Measurements from ENCODE around the gene ZNF30. TPM values are rescaled to one million over a fixed set of nuclear protein-coding genes. Genes with fewer than 3 reads are reported as not detected.
"Not testable (repeated sequence)": the region's sequence is repeated elsewhere in the genome, so short reads cannot be mapped to it uniquely, and the experiment has no call there.

ZNF30 gene
- total RNA-seq, 1 donor from 2014 or later, result 3.2 TPM

DNA sequence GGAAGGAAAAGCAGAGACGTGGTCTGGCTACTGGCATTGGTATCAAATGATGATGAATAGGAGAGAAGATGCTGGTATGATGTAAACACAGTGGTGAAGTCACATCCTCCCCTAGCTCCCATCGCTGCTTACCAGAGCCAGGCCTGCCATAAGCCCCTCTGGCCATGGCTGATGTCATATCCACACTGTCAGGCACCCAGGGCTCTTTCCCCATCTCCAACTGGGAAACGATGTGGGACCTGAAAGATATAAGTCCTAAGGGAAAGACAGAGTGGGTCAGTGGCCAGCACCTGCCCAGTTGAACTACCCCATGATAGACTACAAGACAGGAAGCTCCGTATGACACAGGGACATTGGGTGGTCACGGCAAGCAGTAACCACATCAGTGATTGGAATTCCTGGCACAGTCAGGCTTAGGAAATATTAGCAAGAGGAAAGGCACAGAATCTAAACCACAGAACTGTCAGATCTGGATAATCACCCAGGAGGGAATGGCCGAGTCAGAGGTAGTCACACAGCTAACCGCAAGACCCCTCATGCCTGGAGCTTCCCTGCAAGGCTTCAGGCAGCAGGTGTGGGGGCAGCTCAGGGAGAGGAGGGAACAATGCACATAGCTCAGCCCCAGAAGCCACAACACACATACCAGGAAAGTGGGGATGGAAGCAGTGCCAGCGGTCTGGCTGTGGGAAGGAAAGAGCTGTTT lies 33.6 kb downstream of the ZNF30 start:
- no peak for DNase-seq (ENCODE audit: low read depth, low spot score)

DNA sequence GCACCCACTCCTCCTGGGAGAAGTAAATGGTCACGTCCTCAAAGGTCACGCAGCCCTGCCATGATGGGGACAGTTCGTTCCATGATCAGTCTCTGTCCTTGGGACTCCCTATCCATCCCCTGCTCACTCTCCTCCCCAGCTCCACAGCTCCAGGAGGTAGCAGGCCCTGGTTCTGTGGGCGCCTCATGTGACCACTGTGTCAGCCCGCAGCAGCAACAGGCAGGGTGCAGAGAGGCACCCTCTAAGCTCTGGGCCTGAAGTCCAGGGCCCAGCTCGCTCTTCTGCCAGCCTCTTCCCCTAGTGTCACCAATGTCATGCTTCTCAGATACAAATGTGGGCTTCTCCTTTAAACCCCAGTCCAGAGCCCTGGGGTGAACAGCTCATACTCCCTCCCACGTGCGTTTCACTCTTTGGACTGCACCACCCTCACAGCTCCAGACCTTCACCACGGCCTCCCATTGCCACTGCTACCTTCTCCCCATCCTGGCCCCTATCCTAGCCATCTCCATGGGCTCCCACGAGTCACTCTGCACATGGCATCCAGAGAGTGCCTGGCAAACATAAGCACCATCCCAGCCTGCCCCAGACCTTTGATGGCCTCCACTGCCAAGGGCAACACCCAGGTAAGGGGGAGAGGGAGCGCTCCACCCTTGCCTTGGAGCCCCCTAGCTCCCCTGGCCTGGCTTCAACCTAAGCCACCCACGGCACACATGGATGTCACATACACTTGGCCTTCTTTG lies 34.4 kb downstream of the ZNF30 start:
- no peak for DNase-seq (ENCODE audit: low read depth, low spot score)

- DNase-seq (ENCODE audit: low read depth, low spot score), result peak; percentile 96
Observed at GRCh38 chr19:34961775-34962686, 35.3 kb downstream of the ZNF30 start.

DNA sequence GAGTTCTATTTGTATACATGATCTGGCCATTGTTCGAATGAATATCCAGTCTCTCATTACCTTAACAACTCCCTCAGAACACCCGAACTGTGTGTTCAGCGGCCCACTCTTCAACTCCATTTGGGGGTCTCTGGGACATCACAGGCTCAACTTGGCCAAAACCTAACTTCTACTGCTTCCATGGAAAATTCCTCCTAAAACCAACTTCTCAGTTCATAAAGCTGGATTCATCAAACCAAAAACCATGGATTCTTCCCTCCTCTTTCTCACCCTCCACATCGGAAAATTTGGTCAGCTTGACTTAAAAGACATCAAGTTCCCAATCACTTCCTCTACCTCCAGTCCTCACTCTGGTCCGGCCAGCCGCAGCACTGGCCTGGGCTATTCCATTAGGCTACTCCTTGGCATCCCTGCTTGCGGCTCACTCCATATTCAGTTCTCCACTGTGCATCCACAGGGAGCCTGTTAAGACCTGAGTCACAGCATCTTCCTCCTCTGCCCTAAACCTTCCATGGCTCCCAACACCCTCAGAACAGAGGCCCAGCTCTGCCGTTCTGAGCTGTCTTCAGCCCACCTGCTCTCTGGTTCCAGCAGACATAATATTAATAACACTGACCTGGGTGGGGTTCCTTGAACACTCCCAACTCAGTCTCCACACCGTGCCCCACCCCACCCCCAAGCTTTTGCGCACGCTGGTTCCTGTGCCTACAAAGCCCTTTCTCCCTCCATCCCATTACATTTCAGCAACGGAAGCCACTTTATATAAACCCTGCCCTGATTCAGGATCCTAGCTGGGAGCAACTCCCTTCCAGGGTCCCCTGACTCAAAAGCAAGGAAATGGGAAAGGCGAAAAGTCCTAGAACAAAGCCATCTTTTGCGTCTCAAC lies 36.2 kb downstream of the ZNF30 start:
- no peak for DNase-seq (ENCODE audit: low read depth, low spot score)

DNA sequence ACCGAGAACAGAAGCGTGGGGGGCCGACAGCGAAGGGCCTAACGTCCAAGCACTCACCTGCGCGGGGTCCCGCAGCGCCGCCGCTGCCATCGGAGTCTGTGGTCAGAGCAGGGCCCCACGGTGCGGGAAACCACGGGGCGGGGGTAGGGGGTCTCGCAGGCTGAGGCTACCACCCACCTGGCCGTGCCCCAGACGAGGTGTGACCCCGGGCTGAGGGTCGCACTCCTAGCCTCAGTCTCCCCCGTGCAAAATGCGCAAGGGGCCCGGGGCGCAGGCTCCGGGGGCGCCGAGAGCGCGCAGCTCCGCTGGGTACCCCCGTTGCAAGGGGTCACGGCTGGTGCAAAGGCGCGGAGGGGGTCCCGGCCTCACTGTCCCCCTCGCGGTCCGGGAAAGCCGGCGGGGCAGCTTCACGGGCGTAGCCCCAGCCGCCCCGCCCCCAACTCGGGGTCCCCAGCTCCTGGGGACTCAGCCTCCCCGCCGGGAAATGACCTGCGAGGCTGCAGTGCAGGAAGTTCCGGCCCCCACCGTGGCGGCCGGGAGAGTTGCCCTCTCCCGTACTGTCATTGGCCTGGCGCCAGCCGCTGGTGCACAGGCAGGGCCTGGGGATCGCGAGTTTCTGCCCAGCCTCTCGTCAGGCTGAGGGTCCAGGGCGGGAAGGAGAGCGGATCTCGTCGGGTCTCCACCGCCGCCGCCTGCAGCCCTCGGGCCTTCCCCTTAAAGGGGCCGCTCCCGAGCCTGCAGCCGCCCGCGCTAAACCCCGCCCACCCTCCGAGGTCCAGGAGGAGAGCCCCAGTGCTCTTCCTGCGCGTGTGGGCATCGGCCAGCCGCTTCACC lies 37.1 kb downstream of the ZNF30 start, which contains the start of gene ZNF792:
Gene ZNF792 (minus strand): TSS at position 657 of the 834 bp plus-strand sequence. CDS start 567 bp downstream, at position 90.
- peak; percentile 48 for DNase-seq (ENCODE audit: low read depth, low spot score)

GRCh38 chr19:34964598-34964997 lies 37.9 kb downstream of the ZNF30 start:
- no peak for DNase-seq (ENCODE audit: low read depth, low spot score)

GRCh38 chr19:34965505-34965904 lies 38.8 kb downstream of the ZNF30 start:
- not testable (repeated sequence) for DNase-seq (ENCODE audit: low read depth, low spot score)

GRCh38 chr19:34967551-34967950 lies 40.8 kb downstream of the ZNF30 start:
- DNase-seq (ENCODE audit: low read depth, low spot score), result no peak

GRCh38 chr19:34969721-34970120 lies 43.0 kb downstream of the ZNF30 start:
- DNase-seq (ENCODE audit: low read depth, low spot score), result no peak

DNA sequence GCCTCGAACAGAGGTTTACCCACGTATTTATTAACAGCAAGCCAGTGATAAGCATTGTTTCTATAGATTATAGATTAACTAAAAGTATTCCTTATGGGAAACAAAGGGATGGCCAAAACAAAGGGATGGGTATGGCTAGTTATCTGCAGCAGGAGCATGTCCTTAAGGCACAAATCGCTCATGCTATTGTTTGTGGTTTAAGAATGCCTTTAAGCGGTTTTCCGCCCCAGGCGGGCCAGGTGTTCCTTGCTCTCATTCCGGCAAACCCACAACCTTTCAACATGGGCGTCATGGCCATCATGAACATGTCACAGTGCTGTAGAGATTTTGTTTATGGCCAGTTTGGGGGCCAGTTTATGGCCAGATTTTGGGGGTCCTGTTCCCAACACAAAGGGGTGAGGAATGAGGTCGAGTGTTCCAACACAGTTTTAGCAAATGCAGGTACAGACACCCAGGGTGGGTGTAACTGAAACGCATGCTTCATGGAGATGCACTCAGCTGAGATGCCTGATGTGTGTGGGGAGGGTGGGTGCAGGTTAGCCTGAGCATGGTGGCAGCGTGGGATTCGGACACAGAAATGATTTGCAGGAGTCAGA lies 43.6 kb downstream of the ZNF30 start:
- not testable (repeated sequence) for DNase-seq (ENCODE audit: low read depth, low spot score)

DNA sequence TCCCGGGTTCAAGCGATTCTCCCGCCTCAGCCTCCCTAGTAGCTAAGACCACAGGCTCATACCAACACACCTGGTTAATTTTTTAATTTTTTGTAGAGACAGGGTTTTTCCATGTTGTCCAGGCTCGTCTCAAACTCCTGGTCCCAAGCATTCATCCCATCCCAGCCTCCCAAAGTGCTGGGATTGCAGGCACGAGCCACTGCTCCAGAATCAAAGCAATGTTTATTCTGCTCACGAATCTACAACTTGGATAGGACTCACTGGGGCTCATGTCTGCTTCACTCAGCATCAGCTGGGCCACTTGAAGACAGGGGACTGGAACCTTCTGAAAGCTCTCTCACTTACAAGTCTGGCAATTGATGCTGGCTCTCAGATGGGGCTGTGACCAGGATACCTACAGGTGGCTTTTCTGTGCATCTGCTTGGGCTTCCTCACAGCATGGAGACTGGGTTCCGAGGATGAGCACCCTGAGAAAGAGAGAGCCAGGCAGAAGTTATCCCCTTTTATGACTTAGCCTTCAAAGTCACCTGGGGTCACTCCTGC lies 45.5 kb downstream of the ZNF30 start:
- no peak for DNase-seq (ENCODE audit: low read depth, low spot score)

GRCh38 chr19:34974646-34975045 lies 47.9 kb downstream of the ZNF30 start:
- DNase-seq (ENCODE audit: low read depth, low spot score), result no peak

GRCh38 chr19:34975056-34975455 lies 48.4 kb downstream of the ZNF30 start:
- no peak for DNase-seq (ENCODE audit: low read depth, low spot score)

DNA sequence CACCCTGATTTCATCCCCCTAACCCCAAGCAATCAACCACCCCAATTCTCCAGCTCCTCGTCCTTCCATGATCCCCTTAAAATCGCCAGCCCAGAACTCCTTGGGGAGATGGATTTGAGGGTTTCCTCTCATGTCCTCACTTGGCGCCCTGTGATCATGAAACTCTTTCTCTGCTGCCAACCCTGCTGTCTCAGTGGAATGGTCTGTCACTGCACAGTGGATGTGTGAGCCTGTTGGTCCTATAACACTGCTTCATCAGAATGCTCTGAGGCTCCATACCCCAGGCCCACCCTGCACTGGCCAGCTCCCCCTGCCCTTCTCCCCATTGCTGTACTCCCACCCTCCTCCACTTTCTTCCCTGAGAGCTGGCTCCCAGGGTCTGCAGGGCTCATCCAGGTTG lies 49.9 kb downstream of the ZNF30 start:
- DNase-seq (ENCODE audit: low read depth, low spot score), result no peak

GRCh38 chr19:34979819-34980640 lies 53.3 kb downstream of the ZNF30 start:
- no peak for DNase-seq (ENCODE audit: low read depth, low spot score)

GRCh38 chr19:34982275-34982674 lies 55.6 kb downstream of the ZNF30 start:
- DNase-seq (ENCODE audit: low read depth, low spot score), result no peak

GRCh38 chr19:34983786-34984185 lies 57.1 kb downstream of the ZNF30 start:
- DNase-seq (ENCODE audit: low read depth, low spot score), result no peak

DNA sequence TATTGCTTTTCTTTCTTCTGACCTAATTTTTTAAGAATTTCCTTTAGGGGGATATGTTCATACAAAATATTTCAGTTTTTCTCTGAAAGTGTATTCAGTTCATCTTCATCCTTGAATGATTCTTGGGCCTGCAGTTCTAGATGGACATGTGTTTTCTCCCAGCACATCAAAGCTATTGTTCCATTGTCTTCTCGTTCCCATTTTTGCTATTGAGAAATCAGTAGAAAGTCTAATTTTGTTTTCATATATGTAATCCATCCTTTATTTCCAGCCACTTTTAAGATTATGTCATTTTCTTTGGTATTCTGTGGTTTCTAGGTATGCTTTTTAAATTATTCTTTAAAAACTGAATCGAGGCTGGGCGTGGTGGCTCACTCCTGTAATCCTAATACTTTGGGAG lies 57.6 kb downstream of the ZNF30 start:
- no peak for DNase-seq (ENCODE audit: low read depth, low spot score)

All from pulmonary artery endothelial cell (primary cell).